ENCODE results near the gene VMA21.
A peak's percentile ranks its signal among the peaks of the same experiment; 100 is the strongest.

VMA21 gene

DNA sequence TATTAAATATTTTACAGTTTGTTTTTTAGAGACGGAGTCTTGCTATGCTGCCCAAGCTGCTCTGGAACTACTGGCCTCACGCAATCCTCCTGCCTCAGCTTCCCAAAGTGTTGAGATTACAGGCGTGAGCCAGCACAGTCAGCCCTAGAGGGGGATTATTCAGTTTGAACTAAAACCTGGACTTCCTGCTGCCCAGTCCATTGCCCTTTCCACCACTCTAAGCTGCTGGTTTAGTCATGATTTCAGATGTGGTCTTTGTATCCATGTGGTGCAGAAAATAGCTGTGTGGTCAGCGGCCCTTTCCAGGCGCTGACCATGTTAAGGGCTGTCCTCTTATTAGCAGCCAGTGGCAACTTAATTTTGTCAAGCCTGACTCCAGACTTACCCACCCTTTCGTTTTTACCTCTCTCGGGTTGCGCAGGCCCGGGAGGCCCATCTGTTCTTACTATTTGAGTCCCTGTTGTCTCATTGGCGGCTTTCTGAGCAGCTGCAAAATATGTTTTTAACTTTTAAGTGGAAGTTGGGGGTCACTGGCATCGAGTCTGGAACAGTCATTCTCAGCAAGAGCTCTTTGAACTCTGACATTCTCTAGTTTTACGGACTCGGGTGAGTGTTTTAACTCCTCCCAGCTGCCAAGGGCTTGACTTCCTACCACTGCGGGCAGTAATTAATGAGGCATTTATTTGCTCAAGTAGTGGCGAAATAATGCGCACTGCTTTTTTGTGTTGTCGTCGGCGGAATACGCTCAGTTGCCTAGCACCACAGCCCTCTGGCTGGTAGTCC, 773 bp upstream of the VMA21 start:
- Histone ChIP-seq H3K36me3 (ENCODE audit: control insufficient read depth in 1 of 2, insufficient read depth in 2 of 2, low read length in 2 of 2) (no peaks in the 10 kb centered on the region), H3K9me3 (ENCODE audit: control insufficient read depth in 1 of 2, low read length in 2 of 2) (no peaks in the 10 kb centered on the region), H3K27ac (ENCODE audit: low read length) (peak overlapping the region; percentile 93), H3K4me3 (ENCODE audit: low read depth in 1 of 2, low read length in 2 of 2) (peak overlapping the region; percentile 57 to 59), H3K27me3 (ENCODE audit: low read depth, low read length) (no peaks in the 10 kb centered on the region), H3K4me1 (ENCODE audit: control insufficient read depth in 1 of 2, insufficient read depth in 2 of 2, low read length in 2 of 2) (peaks cover 0 to 3% of the 10 kb centered on the region in 2 donors)

GRCh38 chrX:151397741-151398070, 700 bp downstream of the VMA21 start:
- Histone ChIP-seq H3K36me3 (ENCODE audit: control insufficient read depth in 1 of 2, insufficient read depth in 2 of 2, low read length in 2 of 2) (no peaks in the 10 kb centered on the region), H3K4me3 (ENCODE audit: low read depth in 1 of 2, low read length in 2 of 2) (peak overlapping the region; percentile 79 to 89), H3K9me3 (ENCODE audit: control insufficient read depth in 1 of 2, low read length in 2 of 2) (no peaks in the 10 kb centered on the region), H3K27me3 (ENCODE audit: low read depth, low read length) (no peaks in the 10 kb centered on the region), H3K4me1 (ENCODE audit: control insufficient read depth in 1 of 2, insufficient read depth in 2 of 2, low read length in 2 of 2) (peaks cover 0 to 3% of the 10 kb centered on the region in 2 donors), H3K27ac (ENCODE audit: low read length) (peak overlapping the region; percentile 83)

- no peaks in the 10 kb centered on the region for H3K36me3 ChIP-seq (ENCODE audit: control insufficient read depth in 1 of 2, insufficient read depth in 2 of 2, low read length in 2 of 2)
- H3K27ac ChIP-seq (ENCODE audit: low read length): no peak overlapping the region
- peaks cover 0 to 3% of the 10 kb centered on the region in 2 donors for H3K4me1 ChIP-seq (ENCODE audit: control insufficient read depth in 1 of 2, insufficient read depth in 2 of 2, low read length in 2 of 2)
- H3K9me3 ChIP-seq (ENCODE audit: control insufficient read depth in 1 of 2, low read length in 2 of 2): no peaks in the 10 kb centered on the region
- peak overlapping the region in 1 of 2 donors; percentile 79 for H3K4me3 ChIP-seq (ENCODE audit: low read depth in 1 of 2, low read length in 2 of 2)
- H3K27me3 ChIP-seq (ENCODE audit: low read depth, low read length): no peaks in the 10 kb centered on the region
Measured at GRCh38 chrX:151398346-151398745, 1.3 kb downstream of the VMA21 start.

GRCh38 chrX:151402719-151403390, 5.8 kb downstream of the VMA21 start:
- Histone ChIP-seq H3K36me3 (ENCODE audit: control insufficient read depth in 1 of 2, insufficient read depth in 2 of 2, low read length in 2 of 2) (peaks cover 0 to 10% of the 10 kb centered on the region in 2 donors), H3K4me3 (ENCODE audit: low read depth in 1 of 2, low read length in 2 of 2) (no peak overlapping the region), H3K4me1 (ENCODE audit: control insufficient read depth in 1 of 2, insufficient read depth in 2 of 2, low read length in 2 of 2) (peaks cover 0 to 3% of the 10 kb centered on the region in 2 donors), H3K9me3 (ENCODE audit: control insufficient read depth in 1 of 2, low read length in 2 of 2) (no peaks in the 10 kb centered on the region), H3K27me3 (ENCODE audit: low read depth, low read length) (no peaks in the 10 kb centered on the region), H3K27ac (ENCODE audit: low read length) (no peak overlapping the region)

DNA sequence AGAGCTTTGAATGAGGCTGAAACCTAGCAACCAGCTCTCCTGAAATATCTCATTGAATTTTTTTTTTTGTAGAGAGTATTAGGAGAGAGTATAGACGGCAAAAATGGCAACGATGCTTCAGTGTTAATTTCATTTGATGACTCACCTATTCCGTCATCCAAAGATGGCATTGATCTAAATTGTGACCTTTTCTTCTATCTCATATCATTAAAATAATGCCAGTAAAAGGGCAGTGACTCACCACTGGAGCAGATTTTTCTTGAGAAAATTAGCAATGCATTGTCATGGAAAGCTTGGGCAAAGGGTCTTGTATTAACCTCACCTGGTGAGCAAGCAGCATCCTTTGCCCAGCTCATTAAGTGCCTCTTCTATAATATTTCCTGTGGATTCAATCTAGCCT, 19.6 kb downstream of the VMA21 start:
- Histone ChIP-seq H3K27me3 (ENCODE audit: low read depth, low read length) (no peaks in the 10 kb centered on the region), H3K4me1 (ENCODE audit: control insufficient read depth in 1 of 2, insufficient read depth in 2 of 2, low read length in 2 of 2) (no peaks in the 10 kb centered on the region), H3K9me3 (ENCODE audit: control insufficient read depth in 1 of 2, low read length in 2 of 2) (no peaks in the 10 kb centered on the region), H3K4me3 (ENCODE audit: low read depth in 1 of 2, low read length in 2 of 2) (no peak overlapping the region), H3K36me3 (ENCODE audit: control insufficient read depth in 1 of 2, insufficient read depth in 2 of 2, low read length in 2 of 2) (no peaks in the 10 kb centered on the region), H3K27ac (ENCODE audit: low read length) (no peak overlapping the region)

GRCh38 chrX:151419782-151420181, 22.8 kb downstream of the VMA21 start:
- Histone ChIP-seq H3K36me3 (ENCODE audit: control insufficient read depth in 1 of 2, insufficient read depth in 2 of 2, low read length in 2 of 2) (no peaks in the 10 kb centered on the region), H3K4me3 (ENCODE audit: low read depth in 1 of 2, low read length in 2 of 2) (no peak overlapping the region), H3K27ac (ENCODE audit: low read length) (no peak overlapping the region), H3K9me3 (ENCODE audit: control insufficient read depth in 1 of 2, low read length in 2 of 2) (no peaks in the 10 kb centered on the region), H3K27me3 (ENCODE audit: low read depth, low read length) (no peaks in the 10 kb centered on the region), H3K4me1 (ENCODE audit: control insufficient read depth in 1 of 2, insufficient read depth in 2 of 2, low read length in 2 of 2) (no peaks in the 10 kb centered on the region)

DNA sequence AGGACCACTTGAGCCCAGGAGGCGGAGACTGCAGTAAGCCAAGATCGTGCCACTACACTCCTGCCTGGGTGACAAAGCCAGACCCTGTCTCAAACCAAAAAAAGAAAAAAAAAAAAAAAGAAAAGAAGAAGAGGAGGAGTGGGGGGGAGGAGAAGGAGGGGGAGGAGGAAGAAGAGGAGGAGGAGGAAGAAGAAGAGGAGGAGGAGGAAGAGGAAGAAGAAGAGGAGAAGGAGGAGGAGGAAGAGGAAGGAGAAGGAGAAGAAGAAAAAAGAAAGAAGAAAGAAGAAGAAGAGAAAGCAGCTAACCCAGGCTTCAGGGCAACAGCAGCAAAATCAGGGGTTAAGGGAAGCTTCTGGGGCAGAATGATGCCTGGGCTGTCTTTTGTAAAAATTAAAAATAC, 27.5 kb downstream of the VMA21 start:
- Histone ChIP-seq H3K9me3 (ENCODE audit: control insufficient read depth in 1 of 2, low read length in 2 of 2) (no peaks in the 10 kb centered on the region), H3K4me1 (ENCODE audit: control insufficient read depth in 1 of 2, insufficient read depth in 2 of 2, low read length in 2 of 2) (no peaks in the 10 kb centered on the region), H3K27me3 (ENCODE audit: low read depth, low read length) (no peaks in the 10 kb centered on the region), H3K36me3 (ENCODE audit: control insufficient read depth in 1 of 2, insufficient read depth in 2 of 2, low read length in 2 of 2) (no peaks in the 10 kb centered on the region), H3K27ac (ENCODE audit: low read length) (no peak overlapping the region), H3K4me3 (ENCODE audit: low read depth in 1 of 2, low read length in 2 of 2) (no peak overlapping the region)

- no peaks in the 10 kb centered on the region for H3K4me1 ChIP-seq (ENCODE audit: control insufficient read depth in 1 of 2, insufficient read depth in 2 of 2, low read length in 2 of 2)
- no peaks in the 10 kb centered on the region for H3K36me3 ChIP-seq (ENCODE audit: control insufficient read depth in 1 of 2, insufficient read depth in 2 of 2, low read length in 2 of 2)
- H3K9me3 ChIP-seq (ENCODE audit: control insufficient read depth in 1 of 2, low read length in 2 of 2): no peaks in the 10 kb centered on the region
- H3K27me3 ChIP-seq (ENCODE audit: low read depth, low read length): no peaks in the 10 kb centered on the region
- no peak overlapping the region for H3K4me3 ChIP-seq (ENCODE audit: low read depth in 1 of 2, low read length in 2 of 2)
- H3K27ac ChIP-seq (ENCODE audit: low read length): no peak overlapping the region
Measured at GRCh38 chrX:151448509-151448908, 51.5 kb downstream of the VMA21 start.

- Histone ChIP-seq H3K4me1 (ENCODE audit: control insufficient read depth in 1 of 2, insufficient read depth in 2 of 2, low read length in 2 of 2) (no peaks in the 10 kb centered on the region), H3K27ac (ENCODE audit: low read length) (no peak overlapping the region), H3K27me3 (ENCODE audit: low read depth, low read length) (no peaks in the 10 kb centered on the region), H3K9me3 (ENCODE audit: control insufficient read depth in 1 of 2, low read length in 2 of 2) (no peaks in the 10 kb centered on the region), H3K36me3 (ENCODE audit: control insufficient read depth in 1 of 2, insufficient read depth in 2 of 2, low read length in 2 of 2) (no peaks in the 10 kb centered on the region), H3K4me3 (ENCODE audit: low read depth in 1 of 2, low read length in 2 of 2) (no peak overlapping the region)
Measured at GRCh38 chrX:151458824-151459223, 61.8 kb downstream of the VMA21 start.
